ENCODE results near the gene ATP6V0E2.
"Not testable (repeated sequence)": the region's sequence is repeated elsewhere in the genome, so short reads cannot be mapped to it uniquely, and the experiment has no call there.

ATP6V0E2 gene

GRCh38 chr7:149880638-149881311, 7.0 kb downstream of the ATP6V0E2 start:
- DNase-seq, result peak; percentile 27

- no peak for DNase-seq
These were observed 7.8 kb downstream of the ATP6V0E2 start for GRCh38 chr7:149881328-149882247.

- DNase-seq, result no peak
These were observed 8.7 kb downstream of the ATP6V0E2 start for GRCh38 chr7:149882248-149883047.

GRCh38 chr7:149883048-149883438, 9.3 kb downstream of the ATP6V0E2 start:
- DNase-seq, result no peak

- DNase-seq, result peak; percentile 29
These were observed 9.7 kb downstream of the ATP6V0E2 start for GRCh38 chr7:149883452-149883861.

GRCh38 chr7:149884016-149884415, 10.2 kb downstream of the ATP6V0E2 start:
- DNase-seq, result no peak

GRCh38 chr7:149884541-149884940, 10.8 kb downstream of the ATP6V0E2 start:
- DNase-seq, result no peak

GRCh38 chr7:149885191-149886017, 11.6 kb downstream of the ATP6V0E2 start:
- no peak for DNase-seq

- no peak for DNase-seq
These were observed 12.2 kb downstream of the ATP6V0E2 start for GRCh38 chr7:149886018-149886415.

- no peak for DNase-seq
These were observed 13.5 kb downstream of the ATP6V0E2 start for GRCh38 chr7:149887311-149887710.

- DNase-seq, result not testable (repeated sequence)
These were observed 16.9 kb downstream of the ATP6V0E2 start for GRCh38 chr7:149890715-149891114.

GRCh38 chr7:149894957-149895356, 21.2 kb downstream of the ATP6V0E2 start:
- DNase-seq, result not testable (repeated sequence)

- DNase-seq, result not testable (repeated sequence)
These were observed 34.1 kb downstream of the ATP6V0E2 start for GRCh38 chr7:149907776-149908376.

- DNase-seq, result not testable (repeated sequence)
These were observed 36.5 kb downstream of the ATP6V0E2 start for GRCh38 chr7:149910219-149910618.

- not testable (repeated sequence) for DNase-seq
These were observed 38.4 kb downstream of the ATP6V0E2 start for GRCh38 chr7:149912126-149912525.

GRCh38 chr7:149926414-149926813, 52.6 kb downstream of the ATP6V0E2 start:
- not testable (repeated sequence) for DNase-seq

Data from DMS79 treated with DMSO at 0.1 percent for 48 hours (cell line).